HL-60 (cell line): ENCODE measurements around the gene PDLIM5.

Experiments used
- DNase-seq, 2 experiments: peaks; one replicate each; pipeline ENCODE4 v3.0.0-alpha.2; 2010 to 2020; ENCODE audit warnings: low read depth in 1 of 2, low spot score in 1 of 2
- H3K27ac ChIP-seq: fragments of 250-450 bp; sonication (Bioruptor Pico); replicated peaks from 2 replicates; pipeline ENCODE4 v1.5.1; 2020; ENCODE audit warnings: mild to moderate bottlenecking, moderate library complexity
- H3K27me3 ChIP-seq: fragments of 250-450 bp; sonication (Bioruptor Pico); 2 replicates; pipeline ENCODE4 v1.5.1; 2021; ENCODE audit warnings: mild to moderate bottlenecking, moderate library complexity; ENCODE audit not compliant: insufficient read depth, poor library complexity, severe bottlenecking
- H3K4me3 ChIP-seq: replicated peaks from 2 replicates; pipeline ENCODE4 v1.5.1; 2011; ENCODE audit warnings: mild to moderate bottlenecking, control low read depth, low read length; ENCODE audit not compliant: insufficient read depth
- CTCF ChIP-seq: IDR thresholded peaks from one replicate; pipeline ENCODE4 v1.5.1; 2011; ENCODE audit warnings: low read length, control low read depth, inconsistent platforms; ENCODE audit not compliant: insufficient read depth
- GABPA ChIP-seq: IDR thresholded peaks from 2 replicates; pipeline ENCODE4 v1.6.1; 2012; ENCODE audit warnings: low read depth
- POLR2AphosphoS5 ChIP-seq: IDR thresholded peaks from 2 replicates; pipeline ENCODE4 v1.6.1; 2012; ENCODE audit warnings: low read depth
- REST ChIP-seq: IDR thresholded peaks from 2 replicates; pipeline ENCODE4 v1.6.1; 2012; ENCODE audit warnings: low read depth; ENCODE audit not compliant: insufficient replicate concordance
- SPI1 ChIP-seq: IDR thresholded peaks from 2 replicates; pipeline ENCODE4 v1.6.1; 2012; ENCODE audit warnings: low read depth, mild to moderate bottlenecking, borderline replicate concordance

Gene PDLIM5

GRCh38 chr4:94540476-94540875, 88.7 kb downstream of the PDLIM5 start:
- TF ChIP-seq REST: no peak
- TF ChIP-seq SPI1: no peak
- TF ChIP-seq POLR2AphosphoS5: no peak
- TF ChIP-seq GABPA: no peak
- TF ChIP-seq CTCF: no peak
- H3K27me3 ChIP-seq: no peaks in the 10 kb centered on the region
- H3K27ac ChIP-seq: no peak overlapping the region
- DNase-seq: no peak
- H3K4me3 ChIP-seq: no peak overlapping the region

GRCh38 chr4:94544811-94545210, 93.1 kb downstream of the PDLIM5 start:
- TF ChIP-seq GABPA: no peak
- H3K27me3 ChIP-seq: no peaks in the 10 kb centered on the region
- DNase-seq: no peak
- H3K27ac ChIP-seq: no peak overlapping the region
- H3K4me3 ChIP-seq: no peak overlapping the region

- Histone ChIP-seq H3K4me3 (no peak overlapping the region), H3K27ac (no peak overlapping the region), H3K27me3 (no peaks in the 10 kb centered on the region)
- TF ChIP-seq SPI1 (no peak), POLR2AphosphoS5 (no peak), CTCF (no peak), GABPA (no peak), REST (no peak)
- DNase-seq: no peak
Measured at GRCh38 chr4:94545296-94545695, 93.6 kb downstream of the PDLIM5 start.

GRCh38 chr4:94546949-94547348, 95.2 kb downstream of the PDLIM5 start:
- DNase-seq: no peak
- TF ChIP-seq CTCF: no peak
- TF ChIP-seq SPI1: no peak
- TF ChIP-seq GABPA: no peak
- TF ChIP-seq POLR2AphosphoS5: no peak
- TF ChIP-seq REST: no peak
- no peaks in the 10 kb centered on the region for H3K27me3 ChIP-seq
- H3K27ac ChIP-seq: no peak overlapping the region
- H3K4me3 ChIP-seq: no peak overlapping the region
